ENCODE measurements around the gene APBA2.

The APBA2 gene

GRCh38 chr15:28986726-28987125, 101.0 kb downstream of the APBA2 start:
- DNase-seq, result no peak

- DNase-seq, result no peak
Observed at GRCh38 chr15:28987337-28987736, 101.6 kb downstream of the APBA2 start.

GRCh38 chr15:28989239-28989830, 103.6 kb downstream of the APBA2 start:
- no peak for DNase-seq

- DNase-seq, result no peak
Observed at GRCh38 chr15:28989896-28990295, 104.1 kb downstream of the APBA2 start.

GRCh38 chr15:28990390-28990789, 104.6 kb downstream of the APBA2 start:
- no peak for DNase-seq

- no peak for DNase-seq
Observed at GRCh38 chr15:28991236-28992171, 105.7 kb downstream of the APBA2 start.

- no peak for DNase-seq
Observed at GRCh38 chr15:28992336-28992864, 106.6 kb downstream of the APBA2 start.

- DNase-seq, result no peak
Observed at GRCh38 chr15:28993051-28993719, 107.4 kb downstream of the APBA2 start.

- no peak for DNase-seq
Observed at GRCh38 chr15:28993720-28994053, 107.9 kb downstream of the APBA2 start.

- no peak for DNase-seq
Observed at GRCh38 chr15:28994142-28994830, 108.5 kb downstream of the APBA2 start.

GRCh38 chr15:28994831-28995596, 109.2 kb downstream of the APBA2 start:
- DNase-seq, result no peak

- DNase-seq, result no peak
Observed at GRCh38 chr15:28995705-28996104, 109.9 kb downstream of the APBA2 start.

- no peak for DNase-seq
Observed at GRCh38 chr15:28996289-28996688, 110.5 kb downstream of the APBA2 start.

- no peak for DNase-seq
Observed at GRCh38 chr15:28996953-28997352, 111.2 kb downstream of the APBA2 start.

- no peak for DNase-seq
Observed at GRCh38 chr15:28997791-28998190, 112.0 kb downstream of the APBA2 start.

- DNase-seq, result no peak
Observed at GRCh38 chr15:28998511-28998910, 112.7 kb downstream of the APBA2 start.

GRCh38 chr15:29003191-29003839, 117.5 kb downstream of the APBA2 start:
- DNase-seq, result no peak

GRCh38 chr15:29003840-29004233, 118.1 kb downstream of the APBA2 start:
- DNase-seq, result no peak

GRCh38 chr15:29005931-29006330, 120.2 kb downstream of the APBA2 start:
- no peak for DNase-seq

- no peak for DNase-seq
Observed at GRCh38 chr15:29008846-29009245, 123.1 kb downstream of the APBA2 start.

GRCh38 chr15:29012097-29012496, 126.3 kb downstream of the APBA2 start:
- DNase-seq, result no peak

- DNase-seq, result no peak
Observed at GRCh38 chr15:29014493-29014892, 128.7 kb downstream of the APBA2 start.

Data from right hindlimb (tissue), 1 donor.